ENCODE results near the gene PEX11G. TPM values are rescaled to one million over a fixed set of nuclear protein-coding genes. Genes with fewer than 3 reads are reported as not detected.
A peak's percentile ranks its signal among the peaks of the same experiment; 100 is the strongest.

Gene PEX11G
- total and polyA plus RNA-seq, 9 of the 15 experiments (the other 6 are each of a cell fraction or from before 2014, with no cell fraction given), result 0.07 to 3.2 (median 0.70) TPM; not detected in 1

GRCh38 chr19:7509625-7510024, 20.8 kb upstream of the PEX11G start (continued):
- TF ChIP-seq ZNF232 (CRISPR knock-in tag; IDR thresholded peaks at IDR 0.05) (peak; percentile 77; the same call in 1 of the 2 replicates), ARID4B (CRISPR knock-in tag; IDR thresholded peaks at IDR 0.05) (0 out of 2 replicates have a peak, but pooled peaks have one; percentile 35), ZNF134 (CRISPR knock-in tag; conservative IDR thresholded peaks at IDR 0.05) (no peak)

- Histone ChIP-seq H3K79me2 (ENCODE audit: control insufficient read depth, insufficient read depth, low read length) (no peaks in the 10 kb centered on the region), H4K20me1 (replicated peaks; ENCODE audit: control insufficient read depth, insufficient read depth, low read length) (no peaks in the 10 kb centered on the region), H3K9me1 (ENCODE audit: control insufficient read depth, insufficient read depth, low read length) (no peaks in the 10 kb centered on the region), H3K4me3 (no peak overlapping the region), H3K4me2 (ENCODE audit: insufficient read depth, low read length) (peak overlapping the region; percentile 57), H3K9me3 (replicated peaks; ENCODE audit: control insufficient read depth, insufficient read depth, low read depth, low read length) (no peaks in the 10 kb centered on the region), H3K9ac (ENCODE audit: insufficient read depth in 1 of 2, low read depth in 2 of 2, low read length in 2 of 2) (peak overlapping the region in 1 of 2 experiments; percentile 72; a peak in 1 of 4 replicates), H2AFZ (ENCODE audit: low read depth, low read length) (peak overlapping the region; percentile 57), H3K27me3 (ENCODE audit: control insufficient read depth in 2 of 2, insufficient read depth in 2 of 2, low read length in 2 of 2) (no peaks in the 10 kb centered on the region), H3K4me1 (replicated peaks in 1 of 2; ENCODE audit: control insufficient read depth in 2 of 2, insufficient read depth in 2 of 2, low read length in 2 of 2) (peaks cover 24 to 39% of the 10 kb centered on the region in 2 experiments), H3K36me3 (ENCODE audit: control insufficient read depth, insufficient read depth, low read length) (no peaks in the 10 kb centered on the region), H3K27ac (ENCODE audit: extremely low read depth, low read depth, low read length) (no peak overlapping the region)
- CTCF ChIA-PET (ENCODE audit: low intra/inter-chr PET ratio), result no interaction called here
- POLR2A ChIA-PET, result interaction anchor here (0.6 to 1.0 kb wide), 3 partner anchors 10 to 11 kb away, joined by 3 read pairs; a partner anchor contains a TSS
- intact Hi-C loops (cut with micrococcal nuclease), result no loop called here
- 1% methylated on average over 10 of the region's 11 CpGs for WGBS (ENCODE audit: insufficient coverage, low coverage, missing lambda C conversion rate)
- BruUV-seq (replicated peaks), result no TSS peak
- DNase-seq (ENCODE audit: extremely low read depth in 1 of 4, low spot score in 3 of 4) (peak; percentile 91 to 97 (median 92)), ATAC-seq (peak; percentile 93), FAIRE-seq (peak; percentile 100)
- in situ Hi-C loops (cut with MboI), result no loop called here
- TF ChIP-seq MYNN (IDR thresholded peaks at IDR 0.05) (0 out of 2 replicates have a peak, but pooled peaks have one; percentile 22), MYNN (CRISPR knock-in tag; IDR thresholded peaks at IDR 0.05) (no peak), MEIS2 (IDR thresholded peaks at IDR 0.05; ENCODE audit: partially characterized antibody) (peak; percentile 5), ELF4 (CRISPR knock-in tag; IDR thresholded peaks at IDR 0.05) (0 out of 2 replicates have a peak, but pooled peaks have one; percentile 11), SP1 (CRISPR knock-in tag; IDR thresholded peaks at IDR 0.05) (peak; percentile 72), DPF2 (IDR thresholded peaks at IDR 0.05) (peak; percentile 33; the same call in 1 of the 2 replicates), SRF (CRISPR knock-in tag; IDR thresholded peaks at IDR 0.05) (peak in 1 of 2 experiments; percentile 58; a peak in 1 of 4 replicates), C11orf30 (IDR thresholded peaks at IDR 0.05; ENCODE audit: low read depth) (peak; percentile 53; the same call in 1 of the 2 replicates), ATF3 (IDR thresholded peaks at IDR 0.05) (peak; percentile 79), ATF3 (CRISPR knock-in tag; conservative IDR thresholded peaks at IDR 0.05) (no peak), TEAD1 (CRISPR knock-in tag; IDR thresholded peaks at IDR 0.05) (peak in 1 of 2 experiments; percentile 32; a peak in 1 of 4 replicates), NFE2 (IDR thresholded peaks at IDR 0.05; ENCODE audit: low read depth) (peak; percentile 64), FOSL1 (tag; conservative IDR thresholded peaks at IDR 0.05) (peak; percentile 75), ZKSCAN8 (CRISPR knock-in tag; IDR thresholded peaks at IDR 0.05) (no peak), RBFOX2 (IDR thresholded peaks at IDR 0.05; ENCODE audit: low read depth, low read length) (0 out of 2 replicates have a peak, but pooled peaks have one; percentile 30)
Measured at GRCh38 chr19:7507884-7508283, 19.0 kb upstream of the PEX11G start.

Data from K562 (cell line).